ENCODE results near the gene TEAD1.

TEAD1 gene

GRCh38 chr11:12687740-12688139 lies 13.5 kb downstream of the TEAD1 start:
- DNase-seq = no peak

- no peak for DNase-seq
Observed at GRCh38 chr11:12689029-12689755, 15.0 kb downstream of the TEAD1 start.

- DNase-seq = no peak
Observed at GRCh38 chr11:12690663-12691062, 16.4 kb downstream of the TEAD1 start.

GRCh38 chr11:12691473-12691872 lies 17.3 kb downstream of the TEAD1 start:
- no peak for DNase-seq

GRCh38 chr11:12692229-12693075 lies 18.2 kb downstream of the TEAD1 start:
- DNase-seq = no peak

GRCh38 chr11:12693094-12693478 lies 18.9 kb downstream of the TEAD1 start:
- DNase-seq = no peak

GRCh38 chr11:12693479-12694182 lies 19.4 kb downstream of the TEAD1 start:
- peak; percentile 65 for DNase-seq

GRCh38 chr11:12694183-12694531 lies 19.9 kb downstream of the TEAD1 start:
- DNase-seq = no peak

- DNase-seq = no peak
Observed at GRCh38 chr11:12695221-12695794, 21.1 kb downstream of the TEAD1 start.

GRCh38 chr11:12695873-12696272 lies 21.7 kb downstream of the TEAD1 start:
- no peak for DNase-seq

- no peak for DNase-seq
Observed at GRCh38 chr11:12696911-12697581, 22.8 kb downstream of the TEAD1 start.

- DNase-seq = no peak
Observed at GRCh38 chr11:12698048-12698447, 23.8 kb downstream of the TEAD1 start.

- no peak for DNase-seq
Observed at GRCh38 chr11:12701811-12702592, 27.8 kb downstream of the TEAD1 start.

GRCh38 chr11:12702999-12703453 lies 28.8 kb downstream of the TEAD1 start:
- no peak for DNase-seq

GRCh38 chr11:12704049-12704448 lies 29.8 kb downstream of the TEAD1 start:
- DNase-seq = no peak

- no peak for DNase-seq
Observed at GRCh38 chr11:12705874-12706273, 31.7 kb downstream of the TEAD1 start.

GRCh38 chr11:12706545-12707499 lies 32.6 kb downstream of the TEAD1 start:
- DNase-seq = no peak

GRCh38 chr11:12707500-12707880 lies 33.3 kb downstream of the TEAD1 start:
- no peak for DNase-seq

- DNase-seq = no peak
Observed at GRCh38 chr11:12711496-12711895, 37.3 kb downstream of the TEAD1 start.

- no peak for DNase-seq
Observed at GRCh38 chr11:12712132-12712531, 37.9 kb downstream of the TEAD1 start.

- DNase-seq = no peak
Observed at GRCh38 chr11:12715131-12715530, 40.9 kb downstream of the TEAD1 start.

Data from GDM1 (cell line).